NCI-H1048 (cell line): Measurements from ENCODE around the gene NTNG1.

Source experiments
- DNase-seq: peaks from one replicate; lab custom pipeline; 2025; lab: John Stamatoyannopoulos, UW

NTNG1 gene

DNA sequence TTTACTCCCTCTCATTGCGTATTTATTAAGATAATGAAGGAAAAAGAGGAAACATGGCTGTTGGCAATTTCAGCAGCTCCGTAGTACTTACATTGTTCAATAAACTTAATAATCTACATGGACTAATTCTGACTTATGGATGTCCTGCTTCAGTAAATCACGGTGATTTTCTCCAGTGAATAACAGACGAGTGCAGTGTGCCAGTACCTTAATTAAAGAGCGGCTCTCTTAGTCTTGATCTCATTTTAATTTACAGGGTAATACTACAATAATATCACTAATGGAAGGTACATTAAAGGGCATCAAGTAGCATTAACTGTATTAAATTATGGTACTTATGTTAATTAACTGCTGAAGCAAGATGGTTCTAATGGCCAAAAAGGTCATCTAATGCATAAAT is 187.2 kb downstream of the NTNG1 start:
- DNase-seq = no peak

DNA sequence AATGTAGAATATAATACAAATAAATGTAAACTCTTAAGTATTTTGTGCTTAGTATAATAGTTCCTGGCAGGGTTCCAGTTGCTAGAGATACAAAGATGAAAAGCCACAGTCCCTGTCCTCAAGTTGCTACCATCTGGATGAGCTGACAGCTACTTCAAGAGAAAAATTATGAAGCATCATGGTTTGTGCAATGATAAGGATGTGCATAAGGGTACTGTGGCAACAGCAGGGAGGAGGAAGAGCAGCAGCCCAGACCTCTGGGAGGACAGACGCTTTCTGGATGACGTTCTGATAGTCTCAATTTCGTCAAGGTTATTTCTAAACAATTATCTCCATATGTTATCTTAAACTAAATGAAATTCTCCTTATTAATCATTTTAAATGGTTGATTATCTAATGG is 198.9 kb downstream of the NTNG1 start:
- DNase-seq = no peak

DNA sequence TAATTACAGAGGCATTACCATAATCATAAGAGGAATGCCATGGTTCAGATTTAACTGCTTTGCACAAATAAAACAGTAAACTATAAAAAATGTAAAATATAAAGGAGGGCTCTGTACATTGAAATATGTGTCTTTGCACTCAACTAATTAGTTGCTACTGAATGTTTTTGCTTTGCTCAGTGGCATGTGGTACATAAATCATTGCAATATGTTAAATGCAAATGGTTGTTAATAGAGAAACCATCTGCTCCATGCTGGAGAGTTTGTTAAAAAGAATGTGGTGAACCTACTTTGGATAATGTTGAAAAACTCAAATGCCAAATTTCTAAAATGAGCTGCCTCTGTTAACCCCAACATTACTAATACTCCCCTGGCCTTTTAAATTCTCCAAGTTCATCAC is 201.5 kb downstream of the NTNG1 start:
- no peak for DNase-seq

DNA sequence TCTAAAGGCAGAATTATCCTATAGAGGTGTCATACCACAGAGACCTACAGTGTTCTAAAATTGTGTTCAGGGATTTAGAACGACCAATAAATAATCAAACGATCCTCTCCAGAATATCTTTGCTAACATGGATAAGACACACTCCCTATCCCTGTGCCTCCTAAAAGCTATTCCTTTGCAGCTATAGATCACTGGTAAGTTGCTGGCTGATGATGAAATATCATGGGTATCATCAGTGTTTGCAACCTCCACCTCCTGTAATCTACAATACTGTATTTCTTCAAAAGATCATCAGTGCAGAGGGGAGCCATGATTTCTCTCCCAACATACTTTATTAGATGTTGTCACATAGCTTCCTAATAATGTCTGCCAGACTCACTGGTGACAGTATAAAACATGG is 201.9 kb downstream of the NTNG1 start:
- no peak for DNase-seq

DNA sequence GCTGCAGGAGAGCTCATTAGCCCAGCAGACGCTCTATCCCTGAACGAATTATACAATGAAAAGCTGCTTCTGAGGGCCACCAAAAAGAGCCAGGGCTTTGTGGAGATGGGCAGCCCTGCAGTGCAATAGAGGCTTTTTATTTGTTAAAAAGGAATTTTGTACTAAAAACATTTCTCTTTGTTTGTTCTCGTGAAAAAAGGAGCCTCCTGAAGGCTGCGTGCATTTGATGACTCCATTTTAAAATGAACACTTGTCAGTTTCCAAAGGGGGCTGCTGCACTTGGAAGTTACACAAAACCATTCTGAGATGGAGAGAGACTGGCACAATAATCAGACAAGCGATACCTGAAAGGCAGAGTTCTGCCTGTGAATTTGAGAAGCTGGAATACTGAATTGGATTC is 202.8 kb downstream of the NTNG1 start:
- no peak for DNase-seq

DNA sequence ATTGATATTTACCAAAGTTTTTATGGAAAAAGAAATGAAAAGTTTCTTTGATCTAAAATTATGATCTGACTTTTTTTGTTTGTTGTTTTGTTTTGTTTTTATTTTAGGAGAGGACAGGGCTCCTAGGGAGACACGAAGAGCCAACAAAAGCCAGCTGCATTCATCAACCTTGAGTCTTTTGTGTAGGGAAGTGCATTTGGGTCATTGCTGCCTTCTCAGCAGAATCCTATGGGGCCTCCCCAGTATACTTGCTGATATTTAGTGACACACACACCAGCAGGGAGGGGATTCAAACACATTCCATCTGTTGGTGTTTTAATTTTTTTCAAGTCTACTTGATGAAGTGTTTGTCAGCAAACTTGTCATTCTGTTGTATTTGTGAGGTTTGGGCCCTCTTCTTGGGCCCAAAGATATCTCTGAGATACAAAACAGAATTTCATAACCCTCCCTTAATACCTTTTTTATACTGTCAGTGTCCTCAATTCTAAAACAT is 203.5 kb downstream of the NTNG1 start:
- no peak for DNase-seq

DNA sequence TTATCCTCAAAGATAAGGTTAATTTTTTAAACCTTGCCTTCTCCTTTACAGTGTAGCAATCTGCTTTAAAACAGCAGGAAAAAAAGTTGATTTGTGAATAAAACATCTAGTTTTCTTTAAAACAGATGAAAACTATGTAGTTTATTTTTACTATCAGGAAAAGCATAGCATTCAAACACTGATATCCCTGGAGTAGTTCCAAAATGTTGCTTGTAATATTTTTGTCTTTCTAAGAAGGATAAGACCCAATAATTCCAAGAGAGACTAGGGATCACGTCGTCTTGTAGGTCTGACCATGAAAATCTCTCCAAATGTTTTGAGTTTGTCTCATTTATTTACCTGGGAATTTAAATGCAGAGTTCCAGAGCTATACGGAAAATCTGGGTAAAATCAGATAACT is 204.0 kb downstream of the NTNG1 start:
- no peak for DNase-seq

DNA sequence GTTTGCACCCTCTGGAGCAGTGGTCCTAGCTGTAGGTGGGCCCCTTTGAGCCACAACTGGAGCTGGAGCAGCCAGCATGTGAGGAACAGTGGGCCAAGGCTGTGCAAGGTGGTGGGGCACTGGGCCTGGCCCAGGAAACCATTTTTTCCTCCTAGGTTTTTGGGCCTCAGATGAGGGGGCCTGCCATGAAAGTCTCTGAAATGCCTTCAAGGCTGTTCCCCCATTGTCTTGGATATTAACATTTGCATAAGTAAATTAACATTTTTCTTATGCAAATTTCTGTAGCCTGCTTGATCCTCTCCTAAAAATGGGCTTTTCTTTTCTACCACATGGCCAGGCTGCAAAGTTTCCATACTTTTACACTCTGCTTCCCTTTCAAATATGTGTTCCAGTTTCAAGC is 212.0 kb downstream of the NTNG1 start:
- DNase-seq = no peak

DNA sequence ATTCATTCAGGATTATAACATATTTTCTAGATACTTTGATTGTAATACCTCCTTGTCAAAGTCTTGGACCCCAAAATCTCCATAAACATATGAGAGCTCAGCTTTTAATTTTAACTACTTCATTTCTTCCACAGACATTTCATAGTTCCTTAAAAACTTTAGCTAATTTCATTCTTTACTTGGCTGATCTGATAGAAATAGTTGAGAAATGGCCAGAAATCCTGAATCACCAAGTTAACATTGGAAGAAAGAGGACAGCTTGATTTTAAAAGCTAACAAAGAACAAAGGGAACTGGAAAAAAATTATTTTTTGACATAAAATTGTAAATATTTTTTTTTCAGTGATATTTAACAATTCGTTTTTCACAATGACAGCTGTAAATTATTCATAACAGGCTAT is 216.5 kb downstream of the NTNG1 start:
- DNase-seq = no peak

DNA sequence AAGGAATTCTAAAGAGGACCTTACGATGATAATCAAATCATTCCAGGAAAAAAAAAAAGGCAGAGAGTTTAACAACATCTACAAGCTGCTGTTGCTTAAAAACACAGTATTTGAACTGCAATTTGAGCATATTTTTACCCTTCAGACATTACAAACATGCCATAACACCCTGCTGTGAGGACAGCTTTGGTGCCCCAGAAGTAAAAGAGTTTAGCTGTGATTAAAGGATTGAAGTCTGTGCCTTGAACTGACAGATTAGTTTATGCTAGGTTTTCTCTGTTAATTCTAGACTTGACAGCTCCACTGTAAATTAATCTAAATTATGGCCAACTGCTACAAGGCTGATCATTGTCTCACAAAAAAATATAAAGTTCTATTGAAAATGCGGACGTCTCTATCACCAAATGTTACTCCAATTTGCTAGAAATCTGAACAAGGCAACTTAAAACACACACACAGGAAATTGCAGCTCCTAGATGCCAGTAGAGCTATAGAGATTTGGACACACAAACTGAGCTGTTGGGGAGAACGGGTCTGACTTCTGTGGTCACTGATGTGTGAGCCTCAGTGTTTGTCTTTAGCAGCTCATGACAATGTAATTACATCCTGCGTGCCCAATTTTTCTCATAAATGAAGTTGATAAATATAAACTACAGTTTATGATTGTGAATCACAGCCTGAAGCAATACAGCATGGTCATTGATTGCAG is 217.9 kb downstream of the NTNG1 start:
- DNase-seq = no peak

DNA sequence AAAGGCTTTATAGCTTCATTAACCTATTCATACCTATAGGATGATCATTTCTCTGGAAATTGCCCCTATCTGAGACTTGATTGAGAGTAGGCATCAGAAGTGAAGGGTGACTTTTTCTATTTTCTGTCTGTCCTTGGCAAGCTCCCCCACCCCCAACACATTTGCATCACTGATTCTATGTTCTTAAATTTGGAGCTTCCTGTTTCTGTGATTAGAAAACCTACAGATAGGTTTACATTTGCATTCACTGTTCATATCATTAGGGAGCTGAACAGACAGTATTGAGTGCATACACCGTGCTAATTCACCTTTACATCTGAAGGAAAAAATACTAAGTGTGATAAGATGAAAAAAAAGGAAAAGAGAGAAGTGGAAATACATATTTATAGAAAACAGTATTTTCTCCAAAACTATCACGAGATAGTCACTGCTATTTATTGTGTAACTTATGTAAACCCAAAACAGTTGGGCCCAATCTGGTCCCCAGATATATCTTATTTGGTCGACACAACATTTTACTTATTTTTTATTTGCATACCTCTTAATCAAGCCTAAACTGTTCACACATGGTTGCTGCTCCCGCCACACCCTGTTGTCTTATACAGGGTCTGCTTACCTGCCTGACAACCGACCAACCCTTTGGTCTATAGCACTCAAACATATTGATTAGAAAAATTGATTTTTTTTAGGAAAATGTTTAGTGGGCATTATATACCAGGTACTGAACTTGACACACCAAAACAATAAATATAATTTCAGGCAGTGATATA is 218.8 kb downstream of the NTNG1 start:
- no peak for DNase-seq

DNA sequence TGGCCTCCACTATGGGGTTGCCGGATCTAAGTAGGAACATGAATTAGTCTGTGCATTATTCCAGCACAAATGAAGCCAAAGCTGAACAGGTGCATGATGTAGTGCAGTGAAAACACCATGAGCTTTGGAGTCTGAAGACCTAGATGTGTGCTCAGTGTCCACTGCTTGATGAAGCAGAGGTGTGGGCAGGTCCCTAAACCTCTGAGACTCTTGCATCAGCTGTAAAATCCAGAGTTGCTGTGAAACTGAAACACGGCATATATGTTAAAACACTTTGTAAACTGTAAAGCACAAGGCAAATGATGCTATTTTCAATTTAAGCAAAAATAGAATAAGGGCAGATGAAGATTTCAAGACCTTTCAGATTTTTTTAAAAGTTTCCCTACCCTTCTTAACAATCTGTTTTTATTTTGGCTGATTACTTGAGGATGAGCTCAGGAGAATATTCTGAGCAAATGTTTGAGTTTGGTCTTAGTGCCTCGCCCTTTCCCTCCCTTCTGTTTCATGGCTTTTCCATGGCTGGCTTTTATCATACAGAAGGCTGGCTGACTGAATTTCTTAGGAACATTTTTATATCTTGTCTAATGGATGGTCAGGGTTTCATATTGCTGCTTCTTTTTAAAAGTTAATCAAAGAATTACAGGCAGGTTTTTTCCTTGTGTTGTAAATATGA is 221.8 kb downstream of the NTNG1 start:
- no peak for DNase-seq

DNA sequence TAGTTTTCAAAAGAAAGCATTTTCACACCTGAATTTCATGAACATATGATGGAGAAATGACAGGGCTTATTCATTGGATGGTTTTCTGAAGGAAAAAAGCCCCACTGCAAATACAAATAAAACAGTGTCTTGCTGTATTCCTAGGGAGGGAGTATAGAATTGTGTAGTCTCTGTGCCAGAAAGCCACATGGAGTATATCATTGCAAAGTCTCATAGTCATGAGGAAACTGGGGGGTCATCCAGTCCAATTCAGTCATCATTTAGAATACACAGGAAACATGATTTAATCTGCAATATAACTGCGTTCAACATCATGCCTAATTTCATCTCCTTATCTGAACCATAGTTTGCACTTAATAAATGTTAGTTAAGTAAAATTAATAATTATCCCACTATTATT is 222.3 kb downstream of the NTNG1 start:
- DNase-seq = no peak

DNA sequence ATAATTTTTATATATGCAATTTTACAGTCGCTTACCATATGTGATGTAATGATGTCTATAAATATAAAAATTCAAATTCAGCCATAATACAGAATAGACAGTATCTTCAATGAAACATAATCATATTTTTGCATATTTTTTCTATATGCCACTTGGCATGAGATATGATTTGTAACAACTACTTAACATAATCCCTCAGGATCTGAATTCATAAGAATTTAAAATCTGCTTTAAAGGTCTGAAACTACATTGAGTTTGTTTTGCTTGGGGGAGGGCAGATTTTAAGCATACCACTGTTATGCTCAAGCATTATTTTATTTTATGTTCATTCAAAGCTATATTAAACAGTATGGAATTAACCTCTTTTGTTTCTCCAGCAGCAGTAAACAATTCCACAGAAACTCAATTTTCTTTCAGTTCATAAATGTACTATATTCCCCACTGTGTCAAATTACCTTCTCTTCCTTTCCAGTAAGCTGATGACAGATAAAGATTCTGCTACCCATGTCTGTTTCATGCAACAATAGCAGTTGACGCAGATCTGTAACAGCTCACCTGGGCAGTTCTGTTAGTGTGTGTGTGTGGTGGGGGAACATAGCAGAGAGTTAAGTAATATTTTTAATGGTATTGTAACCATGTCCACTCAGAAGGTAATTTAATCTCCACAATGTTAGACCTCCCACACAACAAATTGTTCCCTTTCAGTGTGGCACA is 224.8 kb downstream of the NTNG1 start:
- DNase-seq = no peak

DNA sequence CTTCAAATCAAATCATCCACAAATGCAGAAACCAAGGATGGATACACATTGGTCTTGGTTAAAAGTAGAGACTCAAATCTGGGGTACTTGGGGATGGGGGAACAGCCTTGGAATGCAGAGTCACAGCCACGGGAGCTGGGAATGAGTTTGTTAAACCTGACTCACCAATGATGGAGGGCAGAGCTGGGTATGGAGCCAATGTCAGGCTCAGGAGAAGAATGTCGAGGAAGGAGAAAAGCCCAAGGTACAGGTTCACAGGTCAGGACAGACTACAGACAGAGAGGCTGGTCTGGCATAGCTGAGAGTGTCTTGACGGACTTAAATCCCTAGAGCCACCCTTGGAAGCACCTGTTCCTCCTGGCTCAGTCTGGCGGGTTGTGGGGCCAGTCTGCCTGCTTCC is 237.6 kb downstream of the NTNG1 start:
- no peak for DNase-seq

DNA sequence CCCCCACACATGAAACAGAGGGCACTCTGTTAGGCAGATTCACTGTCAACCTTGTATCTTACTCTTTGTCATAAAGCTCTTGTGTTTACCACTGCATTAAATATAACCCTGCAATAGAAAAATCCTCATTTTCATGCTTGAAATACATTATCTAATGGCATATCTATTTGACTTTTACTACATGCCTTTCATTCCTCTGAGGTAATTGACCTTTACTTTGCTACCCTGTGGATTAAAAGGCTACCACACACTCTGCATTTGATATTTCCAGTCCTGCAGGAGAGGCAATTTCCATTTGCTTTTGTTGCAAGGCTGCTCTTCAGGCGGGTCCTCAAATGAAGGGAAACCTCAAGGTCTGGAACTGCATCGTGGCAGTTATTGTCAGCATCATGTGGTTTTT is 238.0 kb downstream of the NTNG1 start:
- DNase-seq = no peak

DNA sequence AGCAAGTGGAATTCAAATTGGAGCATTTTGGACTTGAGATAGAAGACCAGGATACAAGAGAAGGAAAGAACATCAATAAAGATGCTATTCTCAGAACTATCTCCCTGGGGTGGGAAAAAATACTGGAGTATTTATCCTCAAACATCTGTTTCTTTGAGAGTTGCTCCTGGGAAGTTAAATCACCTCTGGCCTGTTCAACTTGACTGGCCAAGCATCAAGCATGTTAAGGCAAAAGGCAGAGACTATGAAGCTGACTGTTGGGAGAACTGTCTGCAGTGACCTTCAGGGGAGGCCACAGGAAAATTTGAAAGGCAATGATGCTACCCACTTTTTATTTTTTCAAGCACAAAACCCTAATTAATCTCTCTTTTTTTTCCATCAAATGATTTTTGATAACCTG is 239.0 kb downstream of the NTNG1 start:
- no peak for DNase-seq

DNA sequence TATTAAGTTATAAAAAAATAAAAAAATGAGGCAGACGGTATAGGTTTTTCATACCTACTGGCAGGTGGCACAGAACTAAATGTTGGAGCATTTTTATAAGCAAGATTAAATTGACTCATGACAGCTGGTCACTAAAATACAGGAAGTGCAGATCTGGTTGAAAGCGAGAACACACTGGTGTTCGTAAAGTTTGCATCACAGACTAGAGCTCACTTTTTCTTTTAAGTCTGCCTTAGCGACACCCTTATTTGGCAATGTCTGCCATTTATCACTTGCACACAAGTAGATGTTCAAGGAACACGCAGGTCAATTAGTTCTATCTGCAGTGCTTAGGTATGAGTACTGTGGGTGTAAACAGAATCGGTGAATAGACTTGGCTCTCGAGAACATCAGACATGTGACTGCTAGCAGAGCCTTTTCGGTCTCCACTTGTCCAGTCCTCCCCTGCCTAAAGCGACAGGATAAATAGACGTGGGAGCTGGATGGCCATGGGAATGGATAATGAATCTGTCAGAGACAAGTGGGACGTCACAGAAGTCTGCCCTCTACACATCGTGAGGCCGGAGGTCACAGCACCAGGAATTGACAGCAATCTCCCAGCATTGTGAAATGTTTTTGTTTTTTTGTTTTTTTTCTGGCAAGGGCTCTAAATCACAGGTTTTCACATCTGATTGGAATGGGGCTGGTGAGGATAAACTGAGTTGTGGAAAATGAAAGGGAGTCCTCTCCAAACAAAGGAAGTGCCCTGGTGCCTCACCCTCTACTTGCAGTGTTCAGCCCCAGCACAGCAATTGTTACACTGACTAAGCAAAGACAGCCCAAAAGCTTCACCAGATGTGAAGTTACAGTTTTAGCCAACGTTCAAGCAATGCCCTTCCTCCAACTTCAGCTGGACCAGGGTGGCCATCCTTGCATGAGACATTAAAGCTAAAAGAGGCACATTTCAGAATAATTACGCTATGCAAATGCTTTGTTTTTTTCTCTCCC is 248.9 kb downstream of the NTNG1 start:
- no peak for DNase-seq

DNA sequence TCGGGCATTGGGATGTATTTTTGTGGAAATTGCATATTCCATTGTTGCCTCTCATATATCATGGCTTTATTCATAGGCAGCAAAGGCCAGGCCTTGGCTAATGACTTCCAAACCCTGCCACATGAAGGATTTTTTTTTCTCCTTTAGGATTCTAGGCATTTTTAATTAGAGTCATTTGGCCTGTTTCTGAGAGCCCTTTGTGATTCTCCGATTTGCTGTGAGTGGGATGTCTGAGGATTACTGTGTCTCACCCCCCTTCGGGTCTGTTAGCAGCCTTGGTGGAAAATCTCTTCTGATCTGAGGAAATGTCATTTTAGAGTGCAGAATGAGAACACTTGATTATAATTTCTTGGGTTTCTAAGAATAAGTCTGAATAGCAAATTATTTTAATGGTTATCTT is 253.5 kb downstream of the NTNG1 start:
- DNase-seq = no peak

DNA sequence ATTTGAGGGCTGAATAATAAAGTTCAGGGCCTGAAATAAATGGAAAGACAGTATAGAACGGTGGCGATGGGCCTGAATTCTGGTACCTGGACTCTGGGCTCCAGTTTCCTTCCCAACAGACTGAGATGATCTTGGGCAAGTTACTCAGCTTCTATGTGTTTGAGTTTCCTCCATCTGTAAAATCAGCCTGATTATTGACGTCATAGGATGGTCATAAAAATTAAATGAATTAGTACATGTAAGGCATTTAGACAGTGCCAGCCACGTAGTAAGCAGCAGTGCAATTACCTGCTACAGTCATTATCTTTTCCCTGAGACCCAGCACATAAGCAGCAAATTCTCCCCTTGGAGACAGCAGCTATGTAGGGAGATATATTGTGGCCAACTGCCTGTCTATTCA is 260.9 kb downstream of the NTNG1 start:
- no peak for DNase-seq

DNA sequence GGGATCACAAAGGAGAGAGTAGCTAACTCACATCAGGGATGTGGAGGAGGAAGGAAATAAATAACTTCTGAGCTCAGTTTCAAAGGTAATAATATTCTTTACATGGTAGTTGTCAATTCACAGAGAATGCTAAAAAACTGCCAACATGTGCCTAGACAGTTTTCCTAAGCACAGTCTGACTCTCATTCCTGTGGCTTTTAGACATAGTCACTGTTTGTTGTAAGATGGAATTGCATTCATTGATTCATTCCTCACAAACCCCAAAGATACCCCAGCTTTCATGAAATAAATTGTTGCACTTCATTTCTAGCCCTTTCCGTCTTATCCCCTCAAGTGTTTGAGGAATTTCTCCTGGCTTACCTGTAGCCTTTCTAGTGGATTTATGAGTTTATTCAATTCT is 263.9 kb downstream of the NTNG1 start:
- DNase-seq = no peak
